ENCODE measurements around the gene YPEL2. TPM values are rescaled to one million over a fixed set of nuclear protein-coding genes. Genes with fewer than 3 reads are reported as not detected.

YPEL2 gene
- total RNA-seq, 2 experiments from 2014 or later: 4.3 to 4.4 TPM

- intact Hi-C loops (cut with micrococcal nuclease): loop anchor here (1.0 to 2.0 kb wide), 3 partner anchors 9 to 43 kb away; partner anchors contain the start of gene YPEL2
- Mint-ChIP-seq H3K36me3 (ENCODE audit: low read depth) (no peaks in the 10 kb centered on the region), H3K27ac (peak overlapping the region; percentile 81), H3K9me3 (no peaks in the 10 kb centered on the region), H3K27me3 (ENCODE audit: low read depth) (no peaks in the 10 kb centered on the region), H3K4me3 (peak overlapping the region; percentile 28), H3K4me1 (ENCODE audit: low read depth) (peaks cover 63% of the 10 kb centered on the region)
- no peak for DNase-seq
- CTCF ChIA-PET: interaction anchor here (0.8 to 1.4 kb wide), 4 partner anchors 9 to 61 kb away, joined by 3 to 6 read pairs (median 4); no protein-coding TSS in a partner anchor
These were observed 42.5 kb downstream of the YPEL2 start for GRCh38 chr17:59373882-59374495.

DNA sequence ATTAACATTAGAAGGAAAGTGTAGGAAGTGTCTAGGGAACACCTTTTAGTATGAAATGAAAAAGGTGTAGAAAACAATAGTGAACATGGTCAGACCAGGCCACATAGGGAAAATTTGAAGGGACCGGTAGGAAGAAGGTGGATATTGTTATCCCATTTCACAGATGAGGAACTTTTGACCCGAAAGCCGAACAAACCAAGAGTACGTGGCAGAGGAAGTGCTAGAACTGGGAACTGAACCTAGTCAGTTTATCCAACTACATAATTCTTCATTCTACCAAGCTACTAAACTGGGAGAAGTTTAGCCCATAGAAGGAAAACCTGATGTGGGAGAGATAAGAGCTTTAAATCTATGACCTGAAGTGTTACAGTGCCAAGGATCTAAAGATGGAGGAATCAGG lies 43.2 kb downstream of the YPEL2 start:
- intact Hi-C loops (cut with micrococcal nuclease): loop anchor here (2.0 kb wide), 2 partner anchors 14 to 44 kb away; partner anchors contain the start of gene YPEL2
- DNase-seq: no peak
- no peaks in the 10 kb centered on the region for H3K9me3 Mint-ChIP-seq
- H3K4me1 Mint-ChIP-seq (ENCODE audit: low read depth): peaks cover 62% of the 10 kb centered on the region
- H3K27ac Mint-ChIP-seq: peak overlapping the region; percentile 81
- no peaks in the 10 kb centered on the region for H3K27me3 Mint-ChIP-seq (ENCODE audit: low read depth)
- H3K36me3 Mint-ChIP-seq (ENCODE audit: low read depth): no peaks in the 10 kb centered on the region
- no peak overlapping the region for H3K4me3 Mint-ChIP-seq
- CTCF ChIA-PET: interaction anchor here (0.8 to 1.4 kb wide), 2 partner anchors 9 to 62 kb away, joined by 3 to 6 read pairs; no protein-coding TSS in a partner anchor

DNA sequence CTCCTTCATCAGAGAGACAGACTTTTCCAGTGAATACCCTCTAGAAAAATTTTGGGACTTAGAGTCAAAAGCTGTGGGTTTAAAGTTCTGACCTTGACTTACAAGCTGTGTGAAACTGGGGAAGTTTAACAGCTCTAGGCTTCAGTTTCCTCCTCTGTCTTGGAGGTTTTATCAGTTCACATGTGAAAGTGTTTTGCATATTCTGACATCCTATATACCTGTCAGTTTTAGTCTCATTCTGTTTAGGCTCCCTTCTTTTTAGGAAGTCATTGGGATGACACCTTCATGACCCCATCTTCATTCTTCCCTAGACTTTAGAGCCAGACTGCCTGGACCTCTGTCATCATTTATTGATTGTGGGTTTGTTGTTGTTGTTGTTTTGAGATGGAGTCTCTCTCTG lies 44.4 kb downstream of the YPEL2 start:
- Mint-ChIP-seq H3K36me3 (ENCODE audit: low read depth) (no peaks in the 10 kb centered on the region), H3K9me3 (no peaks in the 10 kb centered on the region), H3K27ac (no peak overlapping the region), H3K4me1 (ENCODE audit: low read depth) (peaks cover 61% of the 10 kb centered on the region), H3K27me3 (ENCODE audit: low read depth) (no peaks in the 10 kb centered on the region), H3K4me3 (no peak overlapping the region)
- DNase-seq: no peak
- CTCF ChIA-PET: interaction anchor here (0.8 to 1.0 kb wide), 2 partner anchors 43 to 55 kb away, joined by 3 to 4 read pairs; no protein-coding TSS in a partner anchor
- intact Hi-C loops (cut with micrococcal nuclease): loop anchor here (2.0 kb wide), 2 partner anchors 15 to 45 kb away; partner anchors contain the start of gene YPEL2

DNA sequence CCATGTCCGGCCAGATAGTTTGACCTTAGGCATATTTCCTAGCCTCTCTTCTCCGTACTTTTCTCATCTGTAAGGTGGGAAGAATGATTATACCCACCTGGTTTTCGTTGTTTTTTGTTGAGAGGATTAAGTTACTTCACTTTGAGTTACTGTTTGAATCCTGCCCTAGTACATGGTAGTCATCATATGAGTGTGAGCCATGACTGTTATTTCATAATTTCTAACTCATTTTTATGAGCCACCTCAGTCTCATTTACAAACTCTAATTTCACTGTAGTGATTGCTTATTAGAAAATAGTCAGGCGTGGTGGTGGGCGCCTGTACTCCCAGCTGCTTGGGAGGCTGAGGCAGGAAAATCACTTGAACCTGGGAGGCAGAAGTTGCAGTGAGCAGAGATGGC lies 45.1 kb downstream of the YPEL2 start:
- H3K4me1 Mint-ChIP-seq (ENCODE audit: low read depth): peaks cover 61% of the 10 kb centered on the region
- H3K9me3 Mint-ChIP-seq: no peaks in the 10 kb centered on the region
- intact Hi-C loops (cut with micrococcal nuclease): no loop called here
- H3K36me3 Mint-ChIP-seq (ENCODE audit: low read depth): peaks cover 1% of the 10 kb centered on the region
- H3K4me3 Mint-ChIP-seq: no peak overlapping the region
- H3K27ac Mint-ChIP-seq: peak overlapping the region; percentile 33
- CTCF ChIA-PET: no interaction called here
- DNase-seq: no peak
- H3K27me3 Mint-ChIP-seq (ENCODE audit: low read depth): no peaks in the 10 kb centered on the region

GRCh38 chr17:59377410-59377809 lies 46.0 kb downstream of the YPEL2 start:
- Mint-ChIP-seq H3K27me3 (ENCODE audit: low read depth) (no peaks in the 10 kb centered on the region), H3K36me3 (ENCODE audit: low read depth) (peaks cover 1% of the 10 kb centered on the region), H3K9me3 (no peaks in the 10 kb centered on the region), H3K4me3 (no peak overlapping the region), H3K27ac (no peak overlapping the region), H3K4me1 (ENCODE audit: low read depth) (peaks cover 54% of the 10 kb centered on the region)
- no peak for DNase-seq
- intact Hi-C loops (cut with micrococcal nuclease): no loop called here
- CTCF ChIA-PET: no interaction called here

GRCh38 chr17:59378675-59379074 lies 47.2 kb downstream of the YPEL2 start:
- Mint-ChIP-seq H3K9me3 (no peaks in the 10 kb centered on the region), H3K27me3 (ENCODE audit: low read depth) (no peaks in the 10 kb centered on the region), H3K36me3 (ENCODE audit: low read depth) (peaks cover 1% of the 10 kb centered on the region), H3K4me1 (ENCODE audit: low read depth) (peaks cover 42% of the 10 kb centered on the region), H3K27ac (no peak overlapping the region), H3K4me3 (no peak overlapping the region)
- no peak for DNase-seq
- intact Hi-C loops (cut with micrococcal nuclease): no loop called here
- CTCF ChIA-PET: interaction anchor here (0.9 to 1.5 kb wide), 3 partner anchors 9 to 63 kb away, joined by 3 to 4 read pairs (median 3); no protein-coding TSS in a partner anchor

DNA sequence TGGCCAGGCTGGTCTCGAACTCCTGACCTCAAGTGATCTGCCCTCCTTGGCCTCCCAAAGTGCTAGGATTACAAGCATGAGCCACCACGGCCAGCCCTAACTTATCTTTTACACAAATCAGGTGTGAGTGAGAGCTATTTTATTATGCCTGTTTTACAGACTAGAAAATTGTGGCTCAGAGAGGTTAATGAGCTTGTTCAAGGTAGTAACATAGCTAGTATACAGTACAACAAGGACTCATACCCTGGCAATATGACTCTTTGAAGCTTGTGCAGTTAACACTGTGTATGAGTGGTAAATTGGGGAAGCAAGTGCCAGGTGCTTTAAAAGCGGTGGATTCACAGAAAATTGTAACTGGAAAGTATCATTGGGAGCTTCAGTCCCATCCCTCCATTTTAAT lies 49.0 kb downstream of the YPEL2 start:
- CTCF ChIA-PET: interaction anchor here (1.5 kb wide), 1 partner anchor 51 kb away, joined by 3 read pairs; no protein-coding TSS in a partner anchor
- intact Hi-C loops (cut with micrococcal nuclease): no loop called here
- Mint-ChIP-seq H3K27me3 (ENCODE audit: low read depth) (no peaks in the 10 kb centered on the region), H3K4me3 (no peak overlapping the region), H3K4me1 (ENCODE audit: low read depth) (peaks cover 24% of the 10 kb centered on the region), H3K9me3 (no peaks in the 10 kb centered on the region), H3K36me3 (ENCODE audit: low read depth) (peaks cover 1% of the 10 kb centered on the region), H3K27ac (no peak overlapping the region)
- DNase-seq: no peak

DNA sequence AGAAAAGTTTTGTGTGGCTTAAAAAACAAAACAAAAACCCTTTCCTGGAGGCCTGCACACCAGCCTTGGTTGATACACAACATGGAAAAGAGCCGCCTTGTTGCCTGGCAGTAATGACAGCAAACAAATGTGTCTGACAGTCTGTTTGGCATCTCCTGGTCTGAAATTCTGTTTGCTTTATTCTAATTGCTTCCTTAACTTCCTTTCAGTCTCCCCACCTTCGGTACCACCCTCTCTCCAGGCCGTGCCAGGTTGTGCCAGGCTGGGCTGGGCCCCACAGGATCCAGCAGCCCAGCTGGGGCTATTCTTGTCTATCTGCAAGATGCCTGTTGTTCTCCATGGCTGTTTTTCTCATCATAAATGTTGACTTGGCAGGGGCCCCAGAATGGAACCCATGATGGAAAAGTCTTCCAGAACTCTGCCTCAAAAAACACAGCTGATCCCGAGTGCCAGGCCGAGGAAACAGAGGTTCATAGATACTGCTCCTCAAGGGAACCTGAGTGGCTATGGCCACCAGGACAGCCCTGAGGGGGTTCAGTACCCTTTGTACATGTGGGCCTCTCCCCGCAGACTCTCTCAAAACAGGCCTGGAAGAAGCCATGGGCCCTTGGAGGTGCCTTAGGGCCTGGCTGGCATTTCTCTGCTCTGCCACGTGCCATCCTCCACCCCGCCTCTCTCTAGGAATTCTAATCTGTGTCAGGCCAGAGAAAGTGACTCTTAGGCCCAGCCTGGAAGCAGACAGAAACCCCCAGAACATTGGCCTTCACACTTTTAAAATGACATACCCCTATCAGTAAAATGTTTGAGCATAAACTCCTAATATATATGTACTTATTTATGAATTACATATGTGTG lies 50.5 kb downstream of the YPEL2 start:
- CTCF ChIA-PET: no interaction called here
- Mint-ChIP-seq H3K36me3 (ENCODE audit: low read depth) (peaks cover 1% of the 10 kb centered on the region), H3K9me3 (no peaks in the 10 kb centered on the region), H3K27ac (no peak overlapping the region), H3K4me3 (no peak overlapping the region), H3K4me1 (ENCODE audit: low read depth) (peaks cover 13% of the 10 kb centered on the region), H3K27me3 (ENCODE audit: low read depth) (no peaks in the 10 kb centered on the region)
- DNase-seq: no peak
- intact Hi-C loops (cut with micrococcal nuclease): no loop called here

- Mint-ChIP-seq H3K4me3 (no peak overlapping the region), H3K27ac (no peak overlapping the region), H3K36me3 (ENCODE audit: low read depth) (peaks cover 1% of the 10 kb centered on the region), H3K27me3 (ENCODE audit: low read depth) (no peaks in the 10 kb centered on the region), H3K4me1 (ENCODE audit: low read depth) (peaks cover 13% of the 10 kb centered on the region), H3K9me3 (no peaks in the 10 kb centered on the region)
- no peak for DNase-seq
- intact Hi-C loops (cut with micrococcal nuclease): no loop called here
- CTCF ChIA-PET: interaction anchor here (1.6 kb wide), 1 partner anchor 58 kb away, joined by 4 read pairs; no protein-coding TSS in a partner anchor
These were observed 52.4 kb downstream of the YPEL2 start for GRCh38 chr17:59383893-59384292.

- no peak overlapping the region for H3K4me3 Mint-ChIP-seq
- CTCF ChIA-PET: interaction anchor here (1.1 kb wide), 1 partner anchor 77 kb away, joined by 3 read pairs; no protein-coding TSS in a partner anchor
- intact Hi-C loops (cut with micrococcal nuclease): no loop called here
These were observed 56.1 kb downstream of the YPEL2 start for GRCh38 chr17:59387351-59388068.

GRCh38 chr17:59388069-59388556 lies 56.7 kb downstream of the YPEL2 start:
- H3K4me1 Mint-ChIP-seq (ENCODE audit: low read depth): no peaks in the 10 kb centered on the region
- H3K27me3 Mint-ChIP-seq (ENCODE audit: low read depth): no peaks in the 10 kb centered on the region
- intact Hi-C loops (cut with micrococcal nuclease): no loop called here
- CTCF ChIA-PET: no interaction called here
- H3K4me3 Mint-ChIP-seq: no peak overlapping the region
- DNase-seq: no peak
- no peaks in the 10 kb centered on the region for H3K36me3 Mint-ChIP-seq (ENCODE audit: low read depth)
- H3K27ac Mint-ChIP-seq: no peak overlapping the region
- H3K9me3 Mint-ChIP-seq: no peaks in the 10 kb centered on the region

More at GRCh38 chr17:59387351-59388068, 56.1 kb downstream of the YPEL2 start:
- H3K27ac Mint-ChIP-seq: no peak overlapping the region
- no peaks in the 10 kb centered on the region for H3K27me3 Mint-ChIP-seq (ENCODE audit: low read depth)
- no peaks in the 10 kb centered on the region for H3K4me1 Mint-ChIP-seq (ENCODE audit: low read depth)
- no peak for DNase-seq
- no peaks in the 10 kb centered on the region for H3K36me3 Mint-ChIP-seq (ENCODE audit: low read depth)
- H3K9me3 Mint-ChIP-seq: no peaks in the 10 kb centered on the region

DNA sequence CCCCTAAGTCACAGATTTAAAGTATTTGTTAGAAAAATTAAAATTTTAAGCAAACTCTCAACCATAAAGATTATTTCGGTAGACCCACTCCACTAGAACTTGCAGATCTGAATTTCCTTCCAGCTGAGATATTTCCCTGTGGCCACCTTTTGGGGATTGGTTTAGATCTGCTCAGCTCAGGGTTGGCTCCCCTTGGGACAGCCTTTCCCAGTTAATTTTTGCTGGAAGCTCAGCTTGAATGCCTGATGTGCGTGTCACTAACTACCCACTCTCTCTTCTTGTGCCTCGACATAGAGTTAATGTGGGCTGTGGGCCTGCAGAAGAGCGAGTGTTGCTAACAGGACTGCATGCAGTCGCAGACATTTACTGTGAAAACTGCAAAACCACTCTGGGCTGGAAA lies 57.6 kb downstream of the YPEL2 start:
- H3K27me3 Mint-ChIP-seq (ENCODE audit: low read depth): no peaks in the 10 kb centered on the region
- DNase-seq: no peak
- CTCF ChIA-PET: interaction anchor here (0.6 kb wide), 1 partner anchor 156 kb away, joined by 4 read pairs; no protein-coding TSS in a partner anchor
- H3K9me3 Mint-ChIP-seq: no peaks in the 10 kb centered on the region
- intact Hi-C loops (cut with micrococcal nuclease): no loop called here
- H3K4me1 Mint-ChIP-seq (ENCODE audit: low read depth): no peaks in the 10 kb centered on the region
- no peak overlapping the region for H3K4me3 Mint-ChIP-seq
- no peaks in the 10 kb centered on the region for H3K36me3 Mint-ChIP-seq (ENCODE audit: low read depth)
- peak overlapping the region; percentile 48 for H3K27ac Mint-ChIP-seq

Measured in activated naive CD4-positive, alpha-beta T cell treated with anti-CD3 and anti-CD28 coated beads for 36 hours (primary cell).